ENCODE measurements around the gene ZNF74.

The ZNF74 gene

GRCh38 chr22:20439928-20440575 lies 46.1 kb downstream of the ZNF74 start:
- H3K27ac ChIP-seq: no peak overlapping the region
- no peak for TF ChIP-seq CTCF (conservative IDR thresholded peaks at IDR 0.05)

GRCh38 chr22:20440637-20441591 lies 47.0 kb downstream of the ZNF74 start:
- no peak overlapping the region for H3K27ac ChIP-seq
- TF ChIP-seq CTCF (conservative IDR thresholded peaks at IDR 0.05): no peak

- TF ChIP-seq CTCF (conservative IDR thresholded peaks at IDR 0.05): no peak
- H3K27ac ChIP-seq: no peak overlapping the region
Measured at GRCh38 chr22:20441631-20442484, 47.9 kb downstream of the ZNF74 start.

GRCh38 chr22:20442485-20443284 lies 48.7 kb downstream of the ZNF74 start:
- no peak for TF ChIP-seq CTCF (conservative IDR thresholded peaks at IDR 0.05)
- H3K27ac ChIP-seq: no peak overlapping the region

- no peak overlapping the region for H3K27ac ChIP-seq
- TF ChIP-seq CTCF (conservative IDR thresholded peaks at IDR 0.05): no peak
Measured at GRCh38 chr22:20444325-20444724, 50.4 kb downstream of the ZNF74 start.

GRCh38 chr22:20446383-20446970 lies 52.5 kb downstream of the ZNF74 start:
- no peak overlapping the region for H3K27ac ChIP-seq
- TF ChIP-seq CTCF (conservative IDR thresholded peaks at IDR 0.05): no peak
